Hematopoietic multipotent progenitor cell treated with erythropoietin and hydrocortisone succinate and interleukin-3 and kit ligand, for 15 days (in vitro differentiated cells): ENCODE results near the gene ZNF622.
"Not testable (repeated sequence)": the region's sequence is repeated elsewhere in the genome, so short reads cannot be mapped to it uniquely, and the experiment has no call there.

Source experiments
- DNase-seq: peaks from one replicate; pipeline ENCODE4 v3.0.0-alpha.2; 2015; ENCODE audit warnings: low spot score

Gene ZNF622

DNA sequence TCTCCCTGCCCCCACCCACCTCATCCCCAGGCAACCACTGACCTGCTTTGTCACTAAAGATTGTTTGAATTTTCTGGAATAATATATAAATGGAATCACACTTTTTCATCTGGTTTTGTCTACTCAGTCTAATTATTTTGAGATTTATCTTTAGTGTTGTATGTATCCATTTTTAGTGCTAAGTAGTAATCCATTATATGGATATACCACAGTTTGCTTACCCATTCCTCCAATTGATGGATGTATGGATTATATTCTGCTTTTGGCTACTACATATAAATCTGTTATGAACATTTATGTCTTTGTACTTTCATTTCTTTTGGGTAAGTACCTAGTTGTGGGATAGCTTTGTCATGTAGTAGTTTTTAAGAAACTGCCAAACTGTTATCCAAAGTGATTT lies 14.5 kb upstream of the ZNF622 start:
- no peak for DNase-seq

DNA sequence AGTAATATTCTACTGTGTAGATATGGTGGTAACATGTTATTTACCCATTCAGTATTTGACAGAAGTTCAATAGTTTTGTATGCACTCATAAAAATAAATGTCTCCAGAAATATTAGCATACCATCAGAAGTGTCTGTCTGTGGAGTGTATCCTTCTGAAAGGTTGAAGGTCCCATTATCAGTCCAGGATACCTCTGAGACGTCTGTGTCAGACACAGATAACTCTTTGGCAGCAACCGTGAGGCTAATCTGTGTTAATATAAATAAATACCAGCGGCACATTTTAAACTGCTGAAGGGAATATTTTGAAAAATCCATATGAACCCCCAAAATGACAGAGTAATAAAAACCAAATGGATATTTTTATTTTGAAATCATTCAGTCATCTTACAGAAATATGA lies 11.9 kb upstream of the ZNF622 start:
- DNase-seq = peak; percentile 12

DNA sequence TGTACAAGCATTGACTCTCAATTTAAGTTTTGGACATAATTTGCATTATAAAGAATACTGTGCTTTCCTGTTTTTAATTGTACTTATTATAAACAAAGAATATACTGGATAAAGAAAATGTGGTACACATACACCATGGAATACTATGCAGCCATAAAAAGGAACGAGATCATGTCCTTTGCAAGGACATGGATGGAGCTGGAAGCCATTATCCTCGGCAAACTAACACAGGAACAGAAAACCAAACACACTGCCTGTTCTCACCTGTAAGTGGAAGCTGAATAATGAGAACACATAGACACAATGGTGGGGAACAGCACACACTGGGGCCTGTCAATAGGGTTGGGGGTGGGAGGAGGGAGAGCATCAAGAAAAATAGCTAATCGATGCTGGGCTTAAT lies 10.8 kb upstream of the ZNF622 start:
- not testable (repeated sequence) for DNase-seq

GRCh38 chr5:16471387-16471786 lies 5.8 kb upstream of the ZNF622 start:
- DNase-seq = no peak

- peak; percentile 7 for DNase-seq
These were observed 2.0 kb upstream of the ZNF622 start for GRCh38 chr5:16467363-16468219.

- no peak for DNase-seq
These were observed 696 bp downstream of the ZNF622 start for GRCh38 chr5:16464664-16465543.

- no peak for DNase-seq
These were observed 1.4 kb downstream of the ZNF622 start for GRCh38 chr5:16464231-16464630.

DNA sequence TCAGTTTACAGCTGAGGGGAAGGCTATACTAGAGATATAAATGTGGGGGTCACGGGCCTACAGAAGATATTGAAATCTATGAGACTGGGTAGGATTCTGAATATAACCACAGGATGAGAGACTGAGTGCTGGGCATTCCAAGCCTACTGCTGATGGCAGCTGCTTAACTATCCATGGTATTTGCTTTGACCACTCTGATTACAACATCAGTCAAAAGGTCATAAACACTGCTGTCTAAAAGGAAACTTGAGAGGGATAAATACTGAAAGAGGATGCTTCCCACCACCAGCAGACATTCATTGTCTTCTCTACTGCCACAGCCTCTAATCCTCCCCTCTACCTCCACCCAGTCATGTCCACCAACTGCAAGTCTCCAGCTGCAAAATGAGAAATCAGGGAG lies 3.8 kb downstream of the ZNF622 start:
- no peak for DNase-seq

GRCh38 chr5:16461026-16461425 lies 4.6 kb downstream of the ZNF622 start:
- DNase-seq = no peak

DNA sequence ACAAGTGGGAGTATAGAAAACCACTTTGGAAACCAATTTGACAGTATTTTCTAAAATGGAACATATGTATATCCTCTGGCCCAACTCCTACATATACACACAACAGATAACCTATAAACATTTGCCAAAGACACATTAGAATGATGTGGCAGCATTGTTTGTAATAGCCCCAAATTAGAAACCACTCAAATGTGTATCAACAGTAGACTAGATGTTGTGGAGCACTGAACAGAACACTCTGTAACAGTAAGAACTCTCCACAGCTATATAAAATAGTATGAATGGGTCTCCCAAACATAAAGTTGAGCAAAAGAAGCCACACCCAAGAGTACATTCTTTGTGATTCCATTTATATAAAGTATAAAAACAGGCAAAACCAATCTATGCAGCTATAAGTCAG lies 6.1 kb downstream of the ZNF622 start:
- DNase-seq = no peak

DNA sequence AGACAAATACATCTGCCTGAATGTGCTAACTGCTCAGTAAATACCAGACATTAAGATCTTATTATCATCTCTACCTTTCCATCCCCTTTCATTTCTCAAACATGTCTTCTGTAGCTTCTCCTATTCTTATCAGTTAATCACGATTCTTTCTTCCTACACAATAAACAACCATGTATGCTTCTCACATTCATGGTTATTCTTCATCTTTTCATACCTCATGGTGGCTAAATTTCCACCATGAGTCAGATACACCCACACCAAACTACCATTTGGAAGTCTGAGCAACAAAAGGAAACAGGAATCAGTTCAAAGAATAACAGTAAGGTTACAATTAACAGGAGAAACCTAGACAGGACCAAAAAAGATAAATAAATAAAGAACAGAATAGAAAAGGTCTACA lies 7.7 kb downstream of the ZNF622 start:
- no peak for DNase-seq

- no peak for DNase-seq
These were observed 8.1 kb downstream of the ZNF622 start for GRCh38 chr5:16457451-16457850.

DNA sequence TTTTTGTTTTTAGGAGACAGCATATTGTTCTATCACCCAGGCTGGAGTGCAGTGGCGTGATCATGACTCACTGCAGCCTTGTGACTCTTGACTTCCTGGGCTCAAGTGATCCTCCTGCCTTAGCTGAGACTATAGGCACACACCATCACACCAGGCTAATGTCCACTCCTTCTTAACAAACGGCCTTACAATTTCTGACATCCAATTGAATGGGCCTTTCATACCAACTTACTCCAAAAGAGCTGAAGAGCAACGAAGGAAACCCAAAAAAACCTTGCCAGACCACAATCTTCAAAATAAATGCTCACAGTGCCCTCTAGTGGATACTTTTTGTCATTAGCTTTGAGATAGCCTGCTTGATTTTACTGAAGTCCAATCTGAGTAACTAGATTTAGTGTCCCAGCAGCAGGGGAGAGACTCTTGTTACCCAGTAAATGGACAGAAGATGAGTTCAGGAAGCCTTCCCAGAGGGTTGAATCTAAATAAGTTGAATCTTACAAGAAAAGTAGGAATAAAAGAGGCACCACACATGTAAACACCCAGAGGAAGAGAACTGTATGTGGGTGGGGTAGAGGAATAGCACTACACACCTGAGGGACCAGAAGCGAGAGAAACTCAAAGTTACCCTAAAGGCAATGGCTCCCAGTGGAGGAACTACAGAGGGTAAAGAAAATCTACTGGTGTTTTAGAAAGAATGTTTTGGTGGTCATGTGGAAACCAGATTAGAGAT lies 9.3 kb downstream of the ZNF622 start:
- DNase-seq = peak; percentile 78

- no peak for DNase-seq
These were observed 9.9 kb downstream of the ZNF622 start for GRCh38 chr5:16455668-16456067.

DNA sequence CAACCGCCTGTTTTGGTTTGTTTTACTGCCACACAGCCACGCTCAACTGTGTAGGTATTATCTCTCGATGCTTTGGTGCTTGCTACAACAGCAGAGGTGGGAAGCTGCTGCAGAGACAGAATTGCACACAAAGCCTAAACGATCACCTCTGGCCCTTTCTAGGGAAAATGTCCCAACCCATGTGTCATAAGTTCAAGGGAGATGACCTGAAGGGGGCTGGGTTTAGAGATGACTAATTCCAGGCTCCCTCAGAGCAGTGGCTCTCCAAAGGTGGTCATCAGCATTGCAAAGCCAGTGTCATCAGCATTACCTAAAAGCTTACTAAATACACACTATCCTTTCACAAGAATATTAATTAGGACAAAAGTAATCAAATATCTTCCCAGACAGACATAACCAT lies 10.9 kb downstream of the ZNF622 start:
- no peak for DNase-seq

DNA sequence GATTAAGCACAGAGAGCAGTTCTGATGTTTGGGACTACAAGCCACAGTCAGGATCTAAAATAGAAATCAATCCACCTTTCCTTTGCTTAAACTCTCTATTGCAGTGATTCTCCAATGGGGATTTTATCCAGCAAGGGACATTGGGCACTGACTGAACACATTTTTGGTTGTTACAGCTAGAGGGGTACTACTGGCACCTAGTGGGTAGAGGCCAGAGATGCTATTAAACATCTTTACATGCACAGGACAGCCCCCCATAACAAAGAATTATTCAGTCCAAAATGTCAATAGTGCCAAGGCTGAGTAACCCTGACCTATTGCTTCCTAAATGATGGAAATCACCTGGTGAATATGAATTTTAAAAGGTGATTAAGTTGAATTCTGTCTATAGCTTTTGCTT lies 12.0 kb downstream of the ZNF622 start:
- DNase-seq = no peak

GRCh38 chr5:16450163-16450562 lies 15.4 kb downstream of the ZNF622 start:
- DNase-seq = no peak

GRCh38 chr5:16446993-16447392 lies 18.6 kb downstream of the ZNF622 start:
- DNase-seq = no peak

- no peak for DNase-seq
These were observed 27.6 kb downstream of the ZNF622 start for GRCh38 chr5:16437977-16438376.

- not testable (repeated sequence) for DNase-seq
These were observed 29.4 kb downstream of the ZNF622 start for GRCh38 chr5:16436065-16436682.

- no peak for DNase-seq
These were observed 34.1 kb downstream of the ZNF622 start for GRCh38 chr5:16431490-16431889.
